Brain microvascular endothelial cell (primary cell): Measurements from ENCODE around the gene CCDC197.

Experiments
- DNase-seq: peaks from one replicate; pipeline ENCODE4 v3.0.0-alpha.2; 2020
- H3K27ac ChIP-seq: fragments of 250-450 bp; sonication (Bioruptor Pico); 2 replicates; pipeline ENCODE4 v1.5.1; 2020; ENCODE audit warnings: mild to moderate bottlenecking, moderate library complexity
- H3K27me3 ChIP-seq: fragments of 250-450 bp; sonication (Bioruptor Pico); replicated peaks from 2 replicates; pipeline ENCODE4 v1.5.1; 2020; ENCODE audit warnings: mild to moderate bottlenecking
- H3K36me3 ChIP-seq: fragments of 250-450 bp; sonication (Bioruptor Pico); replicated peaks from 2 replicates; pipeline ENCODE4 v1.5.1; 2020; ENCODE audit warnings: mild to moderate bottlenecking
- H3K4me3 ChIP-seq: 2 replicates; pipeline ENCODE4 v1.5.1; 2011; ENCODE audit warnings: low read depth, mild to moderate bottlenecking, control low read depth, low read length, moderate library complexity
- in situ Hi-C: cut with HindIII; loops from 2 replicates; pipeline ENCODE4 v1.10.0; 2017; ENCODE audit warnings: low sequenced_read_pairs, low pct_ligation_motif_present
- TF ChIP-seq, protein P1 (sequence below): IDR thresholded peaks from 2 replicates; pipeline ENCODE4 v1.5.1; 2011; ENCODE audit warnings: low read depth, mild to moderate bottlenecking, moderate library complexity, low read length, control low read depth, inconsistent platforms; ENCODE audit errors: missing control alignments

CCDC197 gene

DNA sequence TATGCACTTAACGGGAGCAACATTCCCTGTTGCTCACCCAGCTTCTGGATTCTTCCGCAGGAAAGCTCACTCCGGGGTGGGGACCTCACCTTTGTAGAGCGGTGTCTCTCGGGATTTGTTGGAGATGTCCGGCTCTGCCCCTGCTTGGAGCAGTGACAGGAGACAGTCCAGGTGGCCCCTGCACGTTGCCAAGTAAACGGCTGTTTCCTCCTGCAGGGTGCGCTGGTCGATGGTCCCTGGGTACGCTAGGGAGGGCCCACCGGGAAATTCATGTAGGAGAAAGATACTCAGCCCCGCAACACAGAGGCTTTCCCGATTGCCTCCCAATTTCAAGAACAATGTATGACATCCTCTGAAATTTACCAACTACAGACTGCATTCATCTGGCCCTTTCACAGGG lies 43.8 kb upstream of the CCDC197 start:
- in situ Hi-C loops: no loop called here
- Histone ChIP-seq H3K4me3 (no peak overlapping the region), H3K27ac (no peak overlapping the region)

DNA sequence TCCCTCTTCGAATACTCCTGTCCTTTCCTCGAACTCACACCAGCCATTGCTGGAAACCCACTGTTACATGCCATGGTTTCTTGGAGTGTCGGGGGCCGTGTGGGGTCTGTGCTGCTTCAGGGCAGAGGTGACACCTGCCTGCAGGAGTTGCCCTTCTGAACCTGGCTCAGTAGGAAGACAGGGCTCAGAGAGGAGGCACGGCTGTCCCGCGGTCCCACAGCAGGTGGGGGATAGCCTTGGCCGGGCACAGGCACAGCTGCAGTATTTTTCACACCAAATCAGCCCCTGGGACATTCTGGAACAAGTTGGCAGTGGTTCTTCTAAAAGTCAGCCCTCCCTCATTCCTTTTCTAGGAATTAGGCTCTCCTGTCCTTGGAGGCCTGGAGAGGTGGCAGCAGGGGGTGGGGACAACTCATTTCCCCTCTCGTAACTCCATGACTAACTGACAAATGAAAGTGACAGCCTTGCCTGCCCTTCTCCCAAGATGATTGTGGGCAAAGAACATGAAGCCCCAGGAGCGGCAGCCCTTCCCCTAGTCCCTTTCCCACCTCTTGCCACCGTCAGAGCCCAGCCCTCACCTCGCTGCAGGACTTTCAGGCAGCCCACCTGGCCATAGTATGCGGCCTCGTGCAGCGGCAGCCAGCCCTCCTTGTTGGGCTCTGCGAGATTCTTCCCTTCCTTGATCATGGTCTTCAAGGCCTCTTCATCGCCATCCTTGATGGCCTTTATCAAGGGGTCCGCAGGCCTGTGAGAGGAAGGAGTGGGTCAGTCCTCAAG lies 43.2 kb upstream of the CCDC197 start:
- TF ChIP-seq, protein P1, sequence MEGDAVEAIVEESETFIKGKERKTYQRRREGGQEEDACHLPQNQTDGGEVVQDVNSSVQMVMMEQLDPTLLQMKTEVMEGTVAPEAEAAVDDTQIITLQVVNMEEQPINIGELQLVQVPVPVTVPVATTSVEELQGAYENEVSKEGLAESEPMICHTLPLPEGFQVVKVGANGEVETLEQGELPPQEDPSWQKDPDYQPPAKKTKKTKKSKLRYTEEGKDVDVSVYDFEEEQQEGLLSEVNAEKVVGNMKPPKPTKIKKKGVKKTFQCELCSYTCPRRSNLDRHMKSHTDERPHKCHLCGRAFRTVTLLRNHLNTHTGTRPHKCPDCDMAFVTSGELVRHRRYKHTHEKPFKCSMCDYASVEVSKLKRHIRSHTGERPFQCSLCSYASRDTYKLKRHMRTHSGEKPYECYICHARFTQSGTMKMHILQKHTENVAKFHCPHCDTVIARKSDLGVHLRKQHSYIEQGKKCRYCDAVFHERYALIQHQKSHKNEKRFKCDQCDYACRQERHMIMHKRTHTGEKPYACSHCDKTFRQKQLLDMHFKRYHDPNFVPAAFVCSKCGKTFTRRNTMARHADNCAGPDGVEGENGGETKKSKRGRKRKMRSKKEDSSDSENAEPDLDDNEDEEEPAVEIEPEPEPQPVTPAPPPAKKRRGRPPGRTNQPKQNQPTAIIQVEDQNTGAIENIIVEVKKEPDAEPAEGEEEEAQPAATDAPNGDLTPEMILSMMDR: no peak
- peaks cover 2% of the 10 kb centered on the region for H3K27me3 ChIP-seq

More for the DNA sequence above, 43.8 kb upstream of the CCDC197 start:
- TF ChIP-seq, protein P1: peak; percentile 10
- H3K36me3 ChIP-seq: no peaks in the 10 kb centered on the region
- DNase-seq: no peak
- peaks cover 2% of the 10 kb centered on the region for H3K27me3 ChIP-seq

DNA sequence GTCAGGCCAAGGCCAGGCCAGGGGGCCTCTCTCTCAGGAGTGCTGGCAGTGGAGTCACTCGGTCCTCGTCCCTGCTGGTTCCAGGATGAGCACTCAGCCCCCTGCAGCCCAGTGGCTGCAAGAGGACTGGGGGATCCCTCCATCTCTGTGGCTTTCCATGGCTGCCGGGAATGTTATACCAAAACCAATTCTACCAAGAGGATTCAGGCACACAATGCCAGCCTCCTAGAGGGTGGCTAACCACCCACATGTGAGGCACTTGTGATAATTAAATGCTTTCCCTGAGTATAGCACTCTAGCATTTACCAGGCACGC lies 42.6 kb upstream of the CCDC197 start:
- in situ Hi-C loops: no loop called here
- TF ChIP-seq, protein P1: no peak
- H3K36me3 ChIP-seq: no peaks in the 10 kb centered on the region
- H3K27ac ChIP-seq: no peak overlapping the region
- DNase-seq: no peak
- H3K27me3 ChIP-seq: peaks cover 2% of the 10 kb centered on the region
- no peak overlapping the region for H3K4me3 ChIP-seq

More for the DNA sequence above, 43.2 kb upstream of the CCDC197 start:
- in situ Hi-C loops: no loop called here
- no peak overlapping the region for H3K27ac ChIP-seq
- no peak overlapping the region for H3K4me3 ChIP-seq
- DNase-seq: no peak
- H3K36me3 ChIP-seq: no peaks in the 10 kb centered on the region

- H3K27ac ChIP-seq: no peak overlapping the region
- H3K27me3 ChIP-seq: peaks cover 2% of the 10 kb centered on the region
- TF ChIP-seq, protein P1: no peak
- in situ Hi-C loops: no loop called here
- H3K36me3 ChIP-seq: no peaks in the 10 kb centered on the region
- no peak for DNase-seq
- no peak overlapping the region for H3K4me3 ChIP-seq
These were observed 41.9 kb upstream of the CCDC197 start for GRCh38 chr14:93954900-93955849.

- no peak for DNase-seq
- TF ChIP-seq, protein P1: no peak
- no peak overlapping the region for H3K27ac ChIP-seq
- peaks cover 2% of the 10 kb centered on the region for H3K27me3 ChIP-seq
- H3K4me3 ChIP-seq: no peak overlapping the region
- no peaks in the 10 kb centered on the region for H3K36me3 ChIP-seq
- in situ Hi-C loops: no loop called here
These were observed 41.1 kb upstream of the CCDC197 start for GRCh38 chr14:93955850-93956481.
